Choroid plexus epithelial cell (primary cell): ENCODE measurements around the gene LRRC53.

Experiments
- DNase-seq: peaks from one replicate; pipeline ENCODE4 v3.0.0-alpha.2; 2010; ENCODE audit warnings: low read depth
- H3K4me3 ChIP-seq: 2 replicates; pipeline ENCODE4 v1.5.1; 2011; ENCODE audit warnings: low read depth, mild to moderate bottlenecking, control low read depth, low read length, moderate library complexity
- CTCF ChIP-seq: conservative IDR thresholded peaks from 2 replicates; pipeline ENCODE4 v1.5.1; 2011; ENCODE audit warnings: low read depth, mild to moderate bottlenecking, control low read depth, inconsistent platforms, low read length, moderate library complexity

Gene LRRC53

GRCh38 chr1:74531796-74532195, 19.4 kb upstream of the LRRC53 start:
- no peak overlapping the region for H3K4me3 ChIP-seq
- TF ChIP-seq CTCF = no peak
- DNase-seq = no peak

- DNase-seq = no peak
- no peak for TF ChIP-seq CTCF
- H3K4me3 ChIP-seq = no peak overlapping the region
Measured at GRCh38 chr1:74530892-74531291, 18.5 kb upstream of the LRRC53 start.

- DNase-seq = no peak
- TF ChIP-seq CTCF = no peak
Measured at GRCh38 chr1:74528123-74528522, 15.7 kb upstream of the LRRC53 start.

GRCh38 chr1:74526708-74527107, 14.3 kb upstream of the LRRC53 start:
- H3K4me3 ChIP-seq = no peak overlapping the region
- TF ChIP-seq CTCF = no peak
- DNase-seq = no peak

More at GRCh38 chr1:74528123-74528522, 15.7 kb upstream of the LRRC53 start:
- no peak overlapping the region for H3K4me3 ChIP-seq

- DNase-seq = no peak
Measured at GRCh38 chr1:74523873-74524480, 11.6 kb upstream of the LRRC53 start.

GRCh38 chr1:74522148-74522547, 9.7 kb upstream of the LRRC53 start:
- no peak for TF ChIP-seq CTCF
- no peak overlapping the region for H3K4me3 ChIP-seq
- DNase-seq = no peak

More at GRCh38 chr1:74523873-74524480, 11.6 kb upstream of the LRRC53 start:
- no peak for TF ChIP-seq CTCF
- H3K4me3 ChIP-seq = no peak overlapping the region

GRCh38 chr1:74517599-74518051, 5.2 kb upstream of the LRRC53 start:
- H3K4me3 ChIP-seq = no peak overlapping the region
- no peak for DNase-seq
- TF ChIP-seq CTCF = no peak
